NT2/D1 (cell line): ENCODE measurements around the gene MACO1.

Experiments
- DNase-seq: peaks from one replicate; pipeline ENCODE4 v3.0.0-alpha.2; 2011; ENCODE audit warnings: low read depth, low spot score
- H3K27me3 ChIP-seq: 2 replicates; pipeline ENCODE4 v1.6.0; 2011; ENCODE audit warnings: mild to moderate bottlenecking; ENCODE audit not compliant: insufficient read length, insufficient read depth
- H3K36me3 ChIP-seq: 2 replicates; pipeline ENCODE4 v1.6.1; 2011; ENCODE audit warnings: mild to moderate bottlenecking, low read length, mixed read lengths; ENCODE audit not compliant: insufficient read depth, insufficient read length
- H3K4me1 ChIP-seq: 2 replicates; pipeline ENCODE4 v1.5.1; 2011; ENCODE audit not compliant: insufficient read depth, insufficient read length
- H3K4me3 ChIP-seq: 2 replicates; pipeline ENCODE4 v1.5.1; 2011; ENCODE audit warnings: low read depth; ENCODE audit not compliant: insufficient read length
- H3K9ac ChIP-seq: 2 replicates; pipeline ENCODE4 v1.6.0; 2011; ENCODE audit warnings: low read depth; ENCODE audit not compliant: insufficient read length
- H3K9me3 ChIP-seq: 2 replicates; pipeline ENCODE4 v1.5.1; 2011; ENCODE audit warnings: mild to moderate bottlenecking, low read length; ENCODE audit not compliant: insufficient read depth
- SUZ12 ChIP-seq: IDR thresholded peaks from 2 replicates; pipeline ENCODE4 v1.6.1; 2011; ENCODE audit not compliant: insufficient read length, insufficient read depth; ENCODE audit errors: extremely low read depth
- YY1 ChIP-seq: IDR thresholded peaks from 2 replicates; pipeline ENCODE4 v1.6.1; 2011; ENCODE audit not compliant: insufficient read length, insufficient read depth
- ZNF274 ChIP-seq: IDR thresholded peaks from 2 replicates; pipeline ENCODE4 v1.6.1; 2011; ENCODE audit warnings: mild to moderate bottlenecking, low read depth, low read length

The MACO1 gene

DNA sequence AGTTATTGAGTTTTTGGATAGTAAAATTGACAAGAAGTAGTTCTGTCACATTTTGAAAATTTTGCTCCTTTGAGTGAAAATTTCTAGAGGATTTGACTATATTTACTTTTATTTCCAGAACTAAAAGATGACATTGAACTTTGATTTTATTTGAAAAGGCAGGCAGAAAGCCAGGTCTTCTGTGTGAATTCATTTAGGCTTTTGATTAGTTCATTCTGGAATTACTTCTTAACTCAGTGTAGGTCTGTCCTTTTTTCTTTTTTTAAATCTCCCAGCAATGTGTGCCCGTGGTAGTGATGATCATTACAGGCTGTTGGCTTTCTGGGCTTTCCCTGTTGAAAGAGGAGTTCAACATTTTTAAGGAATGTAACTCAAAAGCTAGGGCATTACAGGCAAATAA is 53.8 kb downstream of the MACO1 start:
- Histone ChIP-seq H3K9me3 (no peaks in the 10 kb centered on the region), H3K9ac (no peak overlapping the region), H3K4me3 (no peak overlapping the region), H3K4me1 (no peaks in the 10 kb centered on the region), H3K27me3 (no peaks in the 10 kb centered on the region), H3K36me3 (peaks cover 26% of the 10 kb centered on the region)
- DNase-seq: no peak
- TF ChIP-seq YY1 (no peak), ZNF274 (no peak), SUZ12 (no peak)

DNA sequence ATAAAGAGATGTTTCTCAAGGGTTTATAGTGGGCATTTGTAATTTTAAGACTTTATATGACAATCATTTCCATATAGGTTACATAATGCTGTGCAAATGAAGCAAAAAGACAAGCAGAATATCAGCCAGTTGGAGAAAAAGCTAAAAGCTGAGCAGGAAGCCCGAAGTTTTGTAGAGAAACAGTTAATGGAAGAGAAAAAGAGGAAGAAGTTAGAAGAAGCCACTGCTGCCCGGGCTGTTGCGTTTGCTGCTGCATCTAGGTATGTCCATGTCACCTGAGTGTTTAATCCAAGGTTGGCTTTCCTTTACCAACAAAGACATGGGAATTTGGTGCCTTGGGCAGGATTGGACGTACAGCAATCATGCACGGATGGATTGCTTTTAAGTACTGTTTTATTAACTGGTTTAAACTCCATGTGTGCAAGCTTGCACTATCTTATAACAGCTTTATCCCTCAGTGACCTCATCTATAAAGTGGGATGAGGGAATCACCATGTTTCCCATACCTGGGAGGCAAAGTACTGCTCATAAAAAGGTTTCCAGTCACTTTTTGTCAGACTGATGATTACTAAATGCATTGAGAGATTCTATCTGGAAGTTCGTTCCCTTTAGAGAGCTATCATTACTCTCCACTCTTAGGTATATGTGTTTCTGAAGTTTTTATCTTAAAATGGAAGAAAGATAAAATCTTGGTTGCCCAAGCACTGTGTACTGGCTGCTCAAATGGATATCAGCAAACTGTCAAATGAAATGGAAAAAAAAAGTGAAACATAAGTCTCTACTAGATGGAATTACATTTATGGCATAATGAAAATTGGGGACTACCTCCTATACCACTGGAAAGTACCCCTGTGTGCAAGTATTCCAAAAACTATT is 55.1 kb downstream of the MACO1 start:
- Histone ChIP-seq H3K9ac (no peak overlapping the region), H3K4me3 (no peak overlapping the region), H3K9me3 (no peaks in the 10 kb centered on the region), H3K36me3 (peaks cover 35% of the 10 kb centered on the region), H3K4me1 (no peaks in the 10 kb centered on the region), H3K27me3 (no peaks in the 10 kb centered on the region)
- TF ChIP-seq ZNF274 (no peak), SUZ12 (no peak)
- DNase-seq: no peak

DNA sequence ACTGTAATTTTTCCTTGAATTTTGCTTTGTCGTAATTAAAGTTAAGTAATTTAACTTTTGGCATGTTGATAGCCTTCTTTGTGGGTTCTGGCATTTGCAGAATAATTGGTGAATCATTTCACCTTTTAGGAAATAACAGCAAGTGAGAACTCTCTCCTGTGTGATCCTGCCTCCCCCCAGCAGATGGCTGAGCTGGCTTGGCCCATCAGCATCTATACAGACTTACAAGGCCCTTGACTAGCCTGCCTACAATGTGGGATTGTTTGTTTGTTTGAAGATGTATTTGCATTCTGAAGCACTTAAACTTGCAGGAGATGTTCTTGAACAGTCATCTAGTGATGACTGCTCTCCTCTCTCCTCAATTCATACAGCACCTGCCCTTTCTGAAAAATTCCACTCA is 55.9 kb downstream of the MACO1 start:
- H3K36me3 ChIP-seq: peaks cover 39% of the 10 kb centered on the region
- no peak overlapping the region for H3K4me3 ChIP-seq
- H3K9ac ChIP-seq: no peak overlapping the region
- no peak for DNase-seq
- no peaks in the 10 kb centered on the region for H3K27me3 ChIP-seq
- TF ChIP-seq YY1 (no peak), SUZ12 (no peak), ZNF274 (no peak)
- no peaks in the 10 kb centered on the region for H3K9me3 ChIP-seq
- peaks cover 2% of the 10 kb centered on the region for H3K4me1 ChIP-seq

GRCh38 chr1:25487628-25488027 is 56.9 kb downstream of the MACO1 start:
- Histone ChIP-seq H3K4me1 (peaks cover 5% of the 10 kb centered on the region), H3K9me3 (no peaks in the 10 kb centered on the region), H3K4me3 (no peak overlapping the region), H3K36me3 (peaks cover 48% of the 10 kb centered on the region), H3K9ac (no peak overlapping the region), H3K27me3 (no peaks in the 10 kb centered on the region)
- TF ChIP-seq YY1 (no peak), SUZ12 (no peak), ZNF274 (no peak)
- DNase-seq: no peak

DNA sequence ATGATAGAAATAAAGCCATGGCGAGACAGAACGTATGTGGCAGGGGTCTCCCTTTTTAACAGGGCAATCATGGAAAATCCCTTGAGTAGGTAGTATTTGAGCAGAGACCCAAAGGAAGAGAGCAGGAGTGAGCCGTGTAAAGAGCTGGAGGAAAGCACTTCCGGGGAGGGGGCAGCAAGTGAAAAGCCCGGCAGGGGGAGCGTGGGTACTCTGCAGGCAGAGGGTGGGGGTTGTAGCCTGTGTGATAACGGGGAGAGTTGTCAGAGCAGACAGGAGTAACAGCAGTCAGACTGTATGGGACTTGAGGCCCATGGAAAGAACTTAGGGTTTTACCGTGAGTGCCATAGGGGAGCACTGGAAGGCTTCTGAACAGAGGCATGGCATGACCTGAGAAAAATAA is 61.6 kb downstream of the MACO1 start:
- DNase-seq: no peak
- Histone ChIP-seq H3K9ac (no peak overlapping the region), H3K4me1 (peaks cover 13% of the 10 kb centered on the region), H3K9me3 (no peaks in the 10 kb centered on the region), H3K36me3 (peaks cover 52% of the 10 kb centered on the region), H3K27me3 (no peaks in the 10 kb centered on the region), H3K4me3 (no peak overlapping the region)
- TF ChIP-seq ZNF274 (no peak), YY1 (no peak)

GRCh38 chr1:25494952-25495351 is 64.3 kb downstream of the MACO1 start:
- Histone ChIP-seq H3K27me3 (no peaks in the 10 kb centered on the region), H3K4me3 (no peak overlapping the region), H3K4me1 (peaks cover 13% of the 10 kb centered on the region), H3K9ac (no peak overlapping the region), H3K9me3 (no peaks in the 10 kb centered on the region), H3K36me3 (peaks cover 57% of the 10 kb centered on the region)
- TF ChIP-seq ZNF274 (no peak), YY1 (no peak), SUZ12 (no peak)
- DNase-seq: no peak

DNA sequence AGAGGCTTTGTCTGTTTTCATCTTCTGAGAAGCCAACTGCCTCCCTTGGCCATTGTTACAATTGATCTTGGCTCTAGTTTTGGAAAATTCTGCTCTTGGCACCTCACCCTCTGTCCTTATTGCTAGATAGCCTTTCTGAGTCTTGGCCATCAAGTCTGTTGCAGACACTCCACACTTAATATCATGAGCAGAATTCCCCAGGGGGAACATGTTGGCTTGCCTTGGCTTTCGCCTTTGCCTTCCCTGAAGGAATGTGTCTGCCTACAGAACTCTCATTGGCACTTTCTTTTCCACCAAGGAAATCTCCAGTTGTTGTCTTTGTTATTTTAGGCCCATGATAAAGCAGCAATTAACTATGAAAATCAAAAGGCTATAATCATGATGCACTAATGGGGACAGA is 70.0 kb downstream of the MACO1 start:
- Histone ChIP-seq H3K4me3 (no peak overlapping the region), H3K9me3 (no peaks in the 10 kb centered on the region), H3K36me3 (peaks cover 36% of the 10 kb centered on the region), H3K9ac (no peak overlapping the region), H3K4me1 (peaks cover 28% of the 10 kb centered on the region), H3K27me3 (no peaks in the 10 kb centered on the region)
- no peak for TF ChIP-seq ZNF274
- TF ChIP-seq SUZ12: no peak
- TF ChIP-seq YY1: no peak
- DNase-seq: no peak
